Stimulated activated CD4-positive, alpha-beta T cell treated with anti-CD3 and anti-CD28 coated beads, Interleukin-1b, Interleukin-23, amount 100 ng/mL, for 4 hours (primary cell): ENCODE results near the gene DYNLT1.
"Not testable (repeated sequence)": the region's sequence is repeated elsewhere in the genome, so short reads cannot be mapped to it uniquely, and the experiment has no call there.

Source experiments
- DNase-seq, 2 donors: peaks; one replicate each; pipeline ENCODE4 v3.0.0-alpha.2; 2020; ENCODE audit warnings: low read depth in 2 of 2

The DYNLT1 gene

DNA sequence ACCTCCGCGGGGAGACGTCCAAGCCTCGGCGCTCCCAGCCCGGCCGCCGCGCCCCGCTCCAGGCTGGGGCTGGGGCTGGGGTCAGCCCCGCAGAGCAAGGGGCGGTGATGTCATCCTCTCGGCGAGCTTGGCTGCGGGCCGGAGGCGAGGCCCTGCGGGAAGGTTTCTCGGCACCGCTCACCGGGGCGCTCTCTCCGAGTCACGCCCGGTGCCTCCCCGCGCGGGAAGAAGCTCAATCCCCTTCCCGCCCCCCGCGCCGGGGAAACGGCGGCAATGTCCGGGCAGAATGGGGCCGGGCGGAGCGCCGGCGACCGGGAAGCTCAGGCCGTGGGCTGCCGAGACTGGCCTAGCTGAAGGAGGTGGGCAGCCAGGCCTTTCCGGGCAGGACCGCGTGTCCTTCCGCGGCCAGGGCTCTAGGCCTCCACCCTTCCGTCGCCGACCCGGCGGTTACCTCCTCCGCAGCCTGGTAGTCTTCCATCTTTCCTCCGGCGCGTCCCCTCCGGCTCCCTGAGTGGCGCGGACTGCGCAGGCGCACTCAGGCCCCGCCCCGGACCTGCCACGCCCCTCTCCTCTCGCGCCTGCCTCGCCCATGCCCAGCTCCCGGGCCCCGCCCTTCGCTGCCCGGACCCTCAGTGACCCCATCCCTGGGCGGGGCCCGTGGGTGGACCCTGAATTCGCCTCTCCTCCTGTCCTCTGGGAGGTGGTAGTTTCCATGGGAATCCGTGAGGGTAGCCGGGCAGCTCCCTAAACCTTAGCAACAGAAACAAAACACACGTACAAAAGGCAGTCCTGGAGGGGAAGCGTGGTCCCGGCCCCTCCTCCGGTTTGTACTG is at the start of gene DYNLT1:
Gene DYNLT1, minus strand, starts transcription at position 513 of the 833 bp plus-strand sequence. Its CDS starts 35 bp downstream, at position 478.
- DNase-seq = peak; percentile 84 to 86

DNA sequence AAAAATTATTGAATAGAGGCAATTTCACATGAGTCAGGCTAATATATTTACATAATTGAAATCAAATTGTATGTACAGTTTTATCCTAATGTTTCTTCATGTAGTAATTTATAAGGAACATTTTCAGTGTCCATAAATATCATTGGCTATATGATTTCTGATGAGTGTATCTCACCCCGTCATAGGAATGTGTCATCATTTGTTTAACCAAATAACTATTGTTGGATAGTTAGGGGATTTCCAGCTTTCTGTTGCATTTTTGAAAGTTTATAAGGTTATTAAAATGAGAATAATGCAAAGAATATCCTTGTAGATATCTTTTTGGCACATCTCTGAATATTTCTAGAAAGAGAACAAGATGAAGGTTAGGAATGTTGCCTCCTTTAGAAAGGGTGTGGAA is 44.3 kb upstream of the DYNLT1 start:
- DNase-seq = no peak

DNA sequence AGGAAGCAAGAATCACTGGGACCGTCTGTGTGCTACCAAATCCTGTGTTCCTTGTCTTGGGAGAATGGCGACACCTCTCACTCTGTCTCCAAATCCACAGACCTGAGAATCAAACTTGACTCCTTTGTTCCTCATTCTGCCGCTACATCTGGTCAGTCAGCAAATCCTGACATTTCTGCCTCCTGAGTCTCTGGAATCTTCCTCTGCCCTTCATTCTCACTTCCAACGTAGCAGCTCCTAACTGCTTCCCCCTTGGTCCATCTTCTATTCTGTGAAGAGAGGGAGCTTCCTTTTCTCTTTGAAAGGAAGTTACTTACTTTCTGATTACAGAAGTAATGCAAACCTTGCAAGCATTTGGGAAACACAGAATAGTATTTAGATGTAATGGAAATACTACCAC is 43.0 kb upstream of the DYNLT1 start:
- no peak for DNase-seq

DNA sequence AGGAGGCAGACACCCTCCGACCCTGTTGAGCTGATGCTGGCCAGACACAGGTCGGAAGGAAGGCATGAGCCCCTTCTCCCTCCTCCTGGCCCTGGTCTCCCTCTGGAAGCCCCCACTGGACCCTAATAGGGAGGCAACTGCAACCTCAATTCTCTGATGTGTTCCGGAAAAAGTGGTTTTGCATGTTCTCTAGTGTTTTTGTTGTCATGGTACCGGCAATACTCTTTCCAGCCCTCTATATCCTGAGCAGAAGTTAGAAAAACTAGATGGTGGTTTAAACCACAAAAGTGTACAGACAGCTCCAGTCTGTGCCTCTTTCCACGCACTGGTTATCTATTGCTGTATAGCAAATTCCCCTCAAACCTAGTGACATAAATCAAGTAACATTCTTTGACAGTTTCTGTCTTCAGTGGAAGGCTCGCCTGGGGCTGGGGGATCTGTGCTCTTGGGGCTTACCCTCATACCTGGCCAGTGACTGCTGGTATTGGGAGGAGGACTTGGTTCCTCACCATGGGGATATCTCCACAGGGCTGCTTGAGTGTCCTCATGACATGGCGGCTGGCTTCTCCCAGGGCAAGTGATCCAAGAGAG is 42.3 kb upstream of the DYNLT1 start:
- no peak for DNase-seq

DNA sequence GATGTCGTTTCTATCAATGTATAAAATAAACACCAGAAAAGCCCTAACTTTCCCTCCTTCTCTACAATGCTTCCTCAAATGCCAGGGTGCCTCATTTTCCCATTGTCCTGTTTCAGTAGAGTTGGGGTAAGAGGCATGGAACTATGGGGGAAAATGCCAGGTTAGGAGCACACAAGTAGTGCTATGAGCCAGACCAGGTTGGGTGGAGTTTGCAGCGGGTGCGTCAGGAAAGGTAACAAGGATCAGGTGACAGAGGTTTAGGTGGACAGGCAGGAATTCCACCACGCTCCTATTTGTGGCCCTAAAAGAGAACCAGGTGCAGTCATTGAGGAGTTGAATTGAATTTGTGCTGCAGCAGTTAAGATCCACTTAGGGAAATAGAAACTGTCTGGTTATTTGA is 41.8 kb upstream of the DYNLT1 start:
- no peak for DNase-seq

DNA sequence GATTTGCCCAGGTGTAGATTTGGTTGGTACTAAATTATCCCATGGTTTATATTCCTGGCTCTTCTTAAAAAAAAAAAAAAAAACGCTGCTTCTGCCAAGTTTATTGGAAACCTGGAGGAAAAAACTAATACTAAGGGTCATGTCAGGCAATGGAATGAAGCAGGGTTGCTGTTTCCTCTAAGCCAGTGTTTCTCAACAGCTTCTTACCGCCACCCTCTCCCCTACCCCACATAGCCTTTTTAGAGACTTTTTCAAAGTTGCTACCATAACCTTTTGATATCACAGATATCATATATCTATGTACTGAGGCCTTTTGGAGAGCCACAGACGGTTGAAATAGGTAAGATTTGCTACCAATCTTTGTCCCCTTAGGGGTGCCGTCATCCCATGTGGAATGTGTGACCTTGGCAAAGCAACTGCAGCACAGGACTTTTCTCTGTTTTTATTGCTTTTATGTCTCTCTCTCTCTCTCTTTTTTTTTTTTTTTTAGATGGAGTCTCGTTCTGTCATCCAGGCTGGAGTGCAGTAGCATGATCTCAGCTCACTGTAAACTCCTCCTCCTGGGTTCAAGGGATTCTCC is 40.3 kb upstream of the DYNLT1 start:
- no peak for DNase-seq

DNA sequence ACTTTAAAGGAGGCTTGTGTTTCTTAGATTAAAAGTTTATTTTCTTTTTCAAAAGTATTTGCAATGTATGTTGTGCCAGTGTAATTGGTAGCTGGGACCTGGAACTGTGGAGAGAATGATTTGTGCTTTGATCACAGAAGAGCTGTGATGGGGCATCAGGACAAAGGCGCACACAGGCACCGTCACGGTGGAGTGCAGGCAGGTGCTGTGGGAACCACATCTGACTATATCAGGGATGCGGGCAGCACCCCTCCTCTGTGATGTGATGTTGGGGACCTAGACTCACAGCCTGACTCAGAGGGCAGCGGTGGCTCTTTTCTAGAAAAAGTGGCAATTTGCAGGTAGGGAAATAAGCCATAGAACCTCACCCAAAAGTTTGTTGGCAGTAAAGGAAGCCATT is 39.8 kb upstream of the DYNLT1 start:
- no peak for DNase-seq

DNA sequence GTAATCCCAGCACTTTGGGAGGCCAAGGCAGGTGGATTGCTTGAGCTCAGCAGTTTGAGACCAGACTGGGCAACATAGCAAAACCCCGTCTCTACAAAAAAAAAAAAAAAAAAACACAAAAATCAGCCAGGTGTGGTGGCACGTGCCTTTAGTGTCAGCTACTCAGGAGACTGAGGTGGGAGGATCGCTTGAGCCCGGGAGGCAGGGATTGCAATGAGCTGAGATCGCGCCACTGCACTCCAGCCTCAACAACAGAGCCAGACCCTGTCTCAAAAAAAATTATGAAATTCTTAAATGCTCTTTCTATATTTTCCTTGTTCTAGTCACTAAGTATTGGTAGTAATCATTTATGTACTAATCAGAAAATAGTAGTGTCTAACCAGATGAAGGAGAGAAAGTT is 35.9 kb upstream of the DYNLT1 start:
- no peak for DNase-seq

DNA sequence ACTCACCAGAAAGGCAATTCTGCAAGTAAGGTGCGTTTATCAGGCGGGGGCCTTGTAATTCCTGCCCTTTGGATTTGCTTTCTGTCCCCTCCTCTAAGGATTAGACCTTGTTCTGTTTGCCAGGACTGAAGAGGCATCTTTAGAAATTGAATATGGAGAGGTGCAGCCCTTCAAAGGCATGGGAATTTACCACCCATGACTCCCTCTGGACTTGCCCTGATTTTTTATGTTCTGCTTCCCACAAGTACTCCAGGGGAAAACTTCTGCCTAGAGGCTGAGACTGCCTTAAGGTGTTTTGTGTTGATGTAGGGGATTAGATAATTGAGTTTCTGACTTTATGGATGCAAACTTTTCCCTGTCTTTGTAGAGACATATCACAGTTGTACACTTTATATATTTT is 35.5 kb upstream of the DYNLT1 start:
- DNase-seq = no peak

DNA sequence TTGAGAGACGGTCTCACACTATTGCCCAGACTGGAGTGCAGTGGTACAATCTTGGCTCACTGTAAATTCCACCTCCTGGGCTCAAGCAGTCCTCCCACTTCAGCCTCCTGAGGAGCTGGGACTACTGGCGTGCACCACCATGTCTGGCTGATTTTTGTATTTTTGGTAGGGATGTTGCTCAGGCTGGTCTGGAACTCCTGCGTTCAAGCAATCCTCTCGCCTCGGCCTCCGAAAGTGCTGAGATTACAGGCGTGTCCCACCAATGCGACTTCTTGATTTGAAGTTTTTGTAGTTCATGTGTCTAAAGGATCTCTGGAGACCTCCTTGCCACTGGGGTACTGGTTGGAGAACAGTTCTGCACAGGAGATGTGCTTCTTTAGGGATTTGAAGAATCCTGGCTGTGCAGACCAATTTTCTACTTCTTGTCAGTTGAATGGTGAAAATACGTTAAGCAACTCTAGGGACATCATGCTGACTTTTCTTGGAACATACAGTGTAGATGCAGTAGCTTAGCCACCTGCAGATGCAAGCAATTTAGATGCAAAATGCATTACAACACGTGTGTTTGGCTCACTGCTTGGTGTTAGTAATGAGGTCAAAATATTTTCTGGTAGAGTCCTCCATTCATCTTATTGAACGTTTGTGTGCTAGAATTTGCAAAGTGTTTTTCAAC is 33.5 kb upstream of the DYNLT1 start:
- no peak for DNase-seq

DNA sequence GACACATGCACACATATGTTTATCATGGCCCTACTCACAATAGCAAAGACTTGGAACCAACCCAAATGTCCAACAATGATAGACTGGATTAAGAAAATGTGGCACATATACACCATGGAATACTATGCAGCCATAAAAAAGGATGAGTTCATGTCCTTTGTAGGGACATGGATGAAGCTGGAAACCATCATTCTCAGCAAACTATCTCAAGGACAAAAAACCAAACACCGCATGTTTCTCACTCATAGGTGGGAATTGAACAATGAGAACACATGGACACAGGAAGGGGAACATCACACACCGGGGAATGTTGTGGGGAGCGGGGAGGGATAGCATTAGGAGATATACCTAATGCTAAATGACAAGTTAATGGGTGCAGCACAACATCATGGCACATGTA is 32.6 kb upstream of the DYNLT1 start:
- not testable (repeated sequence) for DNase-seq

DNA sequence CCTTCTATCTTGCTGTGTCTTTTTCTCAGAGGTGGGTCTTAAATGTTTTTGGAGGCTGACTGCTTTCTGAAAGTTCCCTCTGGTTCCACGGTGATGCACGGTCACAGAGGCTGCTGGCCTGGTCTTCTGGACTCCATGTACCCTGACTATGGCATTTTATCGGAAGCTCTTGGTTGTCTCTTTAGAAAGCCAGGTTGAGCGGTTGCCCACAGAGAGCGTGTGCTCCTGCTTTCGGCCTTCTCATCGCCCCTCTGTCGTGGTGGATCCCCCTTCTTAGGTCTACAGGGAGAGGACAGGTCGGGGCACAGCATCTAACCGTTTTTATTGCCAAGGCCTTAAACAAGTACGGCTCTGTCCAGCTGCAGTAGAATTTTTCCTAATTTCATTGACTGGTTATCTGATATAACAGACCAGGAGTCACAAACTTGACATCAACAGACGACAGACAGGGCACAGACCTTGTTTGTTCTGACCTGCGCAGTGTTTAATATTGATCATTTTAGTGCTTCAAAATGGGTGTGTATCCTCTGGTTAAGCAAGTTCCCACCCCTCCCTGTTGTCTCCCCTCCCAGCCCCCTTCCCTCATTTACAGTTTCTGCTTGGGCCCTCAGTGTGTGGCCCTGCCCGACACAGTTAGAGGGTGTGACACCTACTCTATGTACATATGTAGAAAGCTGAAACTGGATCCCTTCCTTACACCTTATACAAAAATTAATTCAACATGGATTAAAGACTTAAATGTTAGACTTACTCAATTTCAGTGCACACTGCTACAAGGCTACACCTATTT is 30.0 kb upstream of the DYNLT1 start:
- no peak for DNase-seq

DNA sequence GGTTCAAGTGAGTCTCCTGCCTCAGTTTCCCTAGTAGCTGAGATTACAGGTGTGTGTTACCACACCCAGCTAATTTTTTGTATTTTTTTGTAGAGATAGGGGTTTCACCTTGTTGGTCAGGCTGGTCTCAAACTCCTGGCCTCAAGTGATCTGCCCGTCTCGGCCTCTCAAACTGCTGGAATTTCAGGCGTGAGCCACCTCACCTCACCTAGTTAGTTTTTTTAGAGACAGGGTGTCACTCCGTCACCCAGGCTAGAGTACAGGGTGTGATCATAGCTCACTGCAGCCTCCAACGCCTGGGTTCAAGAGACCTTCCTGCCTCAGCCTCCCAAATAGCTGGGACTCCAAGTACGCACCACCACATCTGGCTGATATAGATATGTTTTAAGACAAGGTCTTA is 28.2 kb upstream of the DYNLT1 start:
- no peak for DNase-seq

DNA sequence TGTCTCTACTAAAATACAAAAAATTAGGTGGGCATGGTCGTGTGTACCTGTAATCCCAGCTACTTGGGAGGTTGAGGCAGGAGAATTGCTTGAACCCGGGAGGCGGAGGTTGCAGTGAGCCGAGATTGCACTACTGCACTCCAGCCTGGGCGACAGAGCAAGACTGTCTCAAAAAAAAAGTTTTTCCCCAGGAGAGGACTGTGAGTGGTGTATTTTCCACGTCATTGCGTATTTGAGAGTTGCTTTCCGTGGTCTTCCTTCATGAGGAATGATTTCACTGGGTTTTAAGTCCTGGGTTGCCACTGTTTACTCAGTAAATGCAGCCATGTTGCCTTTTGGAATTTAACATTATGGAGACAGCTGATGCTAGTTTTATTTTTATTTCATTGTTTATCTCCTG is 27.6 kb upstream of the DYNLT1 start:
- DNase-seq = not testable (repeated sequence)

DNA sequence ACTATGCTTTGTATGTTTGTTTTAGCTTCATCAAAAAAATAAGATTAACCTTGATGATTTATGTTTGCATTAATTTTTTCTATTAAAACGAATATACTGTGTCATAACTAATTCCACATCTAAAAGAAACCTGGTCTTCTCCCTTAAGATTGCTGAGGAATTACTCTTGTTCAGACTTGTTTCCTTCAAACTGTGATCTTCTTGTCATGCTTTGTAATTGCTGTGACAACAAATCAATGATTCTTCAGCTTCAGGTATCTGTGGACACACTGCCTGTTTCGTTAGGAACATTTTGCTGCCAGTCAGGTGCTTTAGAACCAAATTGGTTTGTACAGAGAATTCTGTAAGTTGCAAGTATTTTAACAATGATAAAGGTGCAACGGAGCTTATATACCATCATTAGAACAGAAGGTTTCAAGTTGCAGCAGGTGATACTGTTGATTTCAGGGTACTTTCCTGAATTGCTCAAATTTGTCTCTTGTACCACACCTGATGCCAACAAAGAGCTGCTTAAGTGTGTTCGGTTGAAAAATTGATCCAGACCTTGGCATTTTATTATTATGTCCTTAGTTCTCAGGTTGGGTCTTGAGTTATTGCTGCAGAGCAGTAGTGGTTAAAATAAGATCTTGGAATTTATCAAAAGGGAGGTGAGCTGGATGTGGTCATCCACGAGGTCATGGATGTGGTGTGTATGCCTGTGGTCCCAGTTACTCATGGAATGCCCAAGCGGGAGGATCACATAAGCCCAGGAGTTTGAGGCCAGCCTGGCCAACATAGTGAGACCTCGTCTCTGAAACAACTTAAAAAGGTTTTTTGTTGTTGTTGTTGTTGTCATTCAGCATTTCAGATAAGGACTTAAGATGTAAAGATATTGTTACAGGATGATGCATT is 24.8 kb upstream of the DYNLT1 start:
- DNase-seq = no peak

DNA sequence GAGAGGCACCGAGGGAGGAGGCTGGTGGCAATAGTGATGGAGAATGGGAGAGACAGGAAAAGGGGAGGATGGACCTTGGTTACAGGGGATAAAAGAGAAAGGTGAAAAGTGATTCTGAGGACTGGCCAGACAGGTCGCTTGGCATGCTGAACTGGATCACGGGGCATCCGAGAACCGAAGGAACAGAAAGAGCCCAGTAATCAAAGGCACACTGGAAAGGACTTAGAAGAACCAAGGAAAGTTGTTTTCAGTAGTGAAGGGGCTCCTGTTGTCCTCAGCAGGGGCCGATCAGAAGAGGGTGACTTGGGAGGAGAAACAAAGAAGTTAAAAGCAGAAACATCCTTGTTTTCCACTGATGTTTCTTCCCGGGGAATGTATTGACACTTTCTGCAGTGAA is 24.2 kb upstream of the DYNLT1 start:
- no peak for DNase-seq

DNA sequence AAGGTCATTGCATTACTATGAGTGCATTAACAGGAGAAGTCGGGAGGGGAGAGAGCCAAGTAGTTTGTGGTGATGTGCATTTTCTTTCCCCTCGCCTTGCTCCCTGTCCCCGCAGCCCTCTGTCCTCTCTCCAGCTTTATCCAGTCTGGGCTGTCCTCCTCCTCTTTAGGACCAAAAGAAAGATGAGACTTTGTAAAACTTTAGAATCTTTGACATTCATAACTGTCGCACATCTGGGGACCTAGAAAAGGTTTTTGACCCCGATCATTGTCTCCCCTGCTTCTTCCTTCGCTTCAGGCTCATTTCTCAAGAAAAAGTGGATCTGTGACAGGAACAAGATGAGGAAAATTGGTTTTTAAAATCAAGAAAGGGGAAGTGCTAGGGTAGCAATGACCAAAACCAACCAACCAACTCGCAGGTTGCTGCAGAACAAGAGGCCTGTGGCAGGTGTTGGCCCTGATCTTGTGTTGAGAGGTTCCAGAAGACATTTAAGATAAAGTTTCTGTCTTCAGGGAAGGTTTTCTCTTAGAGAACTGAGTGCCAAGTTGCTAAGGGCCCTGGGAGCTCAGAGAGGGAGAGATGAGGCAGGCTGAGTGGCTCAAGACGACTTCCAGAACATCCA is 22.9 kb upstream of the DYNLT1 start:
- no peak for DNase-seq

DNA sequence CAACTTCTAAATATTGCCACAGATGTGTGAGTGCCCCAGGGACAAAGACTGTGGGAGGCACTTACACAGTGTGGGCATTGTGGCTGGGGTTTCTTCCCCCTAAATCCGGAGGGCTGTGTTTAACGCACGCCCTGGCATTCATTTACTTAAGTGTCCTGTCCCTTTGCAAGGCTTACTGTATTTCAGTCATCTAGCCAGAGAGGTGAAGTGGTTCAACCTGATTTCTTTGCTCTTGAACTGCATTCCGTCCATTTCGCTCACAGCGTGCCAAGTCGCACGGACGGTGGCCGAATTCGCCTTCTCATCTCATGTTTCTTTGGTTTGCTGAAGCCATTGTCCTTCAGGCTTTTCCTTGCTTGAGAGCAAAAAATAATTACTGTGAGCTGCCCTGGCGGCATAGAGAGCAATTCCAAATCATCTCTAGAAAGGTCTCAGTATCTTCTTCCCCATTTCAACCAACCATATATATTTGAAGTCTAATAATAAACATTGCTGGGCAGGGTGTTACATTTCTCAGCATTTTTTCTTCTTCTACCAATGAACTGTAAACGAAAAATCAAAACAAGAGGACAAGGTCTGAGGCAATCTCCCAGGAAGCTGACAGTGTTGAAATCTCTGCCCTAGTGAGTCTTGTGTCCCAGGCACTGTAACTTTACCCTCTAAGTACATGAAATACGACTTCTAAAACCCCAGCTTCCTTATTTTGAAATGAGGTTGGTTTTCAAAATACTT is 22.3 kb upstream of the DYNLT1 start:
- no peak for DNase-seq

DNA sequence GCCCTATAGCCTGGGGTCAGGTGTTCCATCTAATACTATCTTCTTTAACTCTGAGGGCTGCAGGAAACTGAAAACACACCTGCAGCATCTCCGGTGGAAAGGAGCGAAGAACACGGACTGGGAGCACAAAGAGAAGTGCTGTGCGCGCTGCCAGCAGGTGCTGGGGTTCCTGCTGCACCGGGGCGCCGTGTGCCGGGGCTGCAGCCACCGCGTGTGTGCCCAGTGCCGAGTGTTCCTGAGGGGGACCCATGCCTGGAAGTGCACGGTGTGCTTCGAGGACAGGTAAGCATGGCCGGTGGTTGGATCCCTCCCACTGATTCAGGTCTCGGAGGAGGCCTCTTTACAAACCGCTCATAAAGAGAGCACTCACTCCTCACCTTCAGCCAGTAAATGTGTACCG is 20.8 kb upstream of the DYNLT1 start:
- DNase-seq = no peak
